ENCODE results near the gene AKT1. TPM values are rescaled to one million over a fixed set of nuclear protein-coding genes. Genes with fewer than 3 reads are reported as not detected.

AKT1 gene
- total and polyA plus RNA-seq, 2 of the 13 experiments (the other 11 are each of a cell fraction or from before 2014, with no cell fraction given) = 96.2 to 116 TPM

DNA sequence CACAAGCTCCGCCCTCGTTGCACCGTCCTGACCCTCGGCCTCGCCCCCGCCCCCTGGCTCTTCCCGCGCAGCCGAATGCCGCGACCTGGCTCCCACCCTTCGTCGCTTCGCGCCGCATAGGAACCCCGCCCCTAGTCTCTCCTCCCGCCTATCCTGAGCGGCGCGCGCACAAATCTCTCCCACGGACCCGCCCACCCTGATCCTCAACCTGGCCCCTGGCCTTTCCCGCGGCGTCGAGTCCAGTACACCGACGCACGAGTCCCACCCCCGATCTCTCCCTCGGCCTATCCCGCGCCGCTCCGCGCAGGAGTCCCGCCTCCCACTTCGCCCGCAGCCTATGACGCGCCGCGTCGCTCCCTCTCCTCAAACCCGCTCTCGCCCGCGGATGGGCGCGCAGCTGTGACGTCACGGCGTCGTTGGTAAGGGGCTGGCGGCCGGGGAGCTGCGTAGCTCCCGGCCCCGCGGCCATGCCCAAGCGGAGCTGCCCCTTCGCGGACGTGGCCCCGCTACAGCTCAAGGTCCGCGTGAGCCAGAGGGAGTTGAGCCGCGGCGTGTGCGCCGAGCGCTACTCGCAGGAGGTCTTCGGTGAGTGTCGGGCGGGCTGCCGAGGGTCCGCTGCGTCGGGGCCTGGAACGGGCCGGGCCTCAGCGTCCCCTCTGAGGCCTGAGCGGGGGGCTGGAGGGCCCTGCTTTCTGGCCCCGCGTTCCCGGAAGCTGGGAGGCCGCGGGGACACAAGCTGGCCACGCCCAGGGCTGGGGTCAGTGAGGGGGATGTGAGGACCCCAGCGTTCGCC, 42.6 kb downstream of the AKT1 start, which contains the start of gene SIVA1 (continued):
- TF ChIP-seq PCBP1 (IDR thresholded peaks at IDR 0.05; ENCODE audit: borderline replicate concordance, low read depth, low read length) = 0 out of 2 replicates have a peak, but pooled peaks have one; percentile 85
- no peak for TF ChIP-seq GABPA (IDR thresholded peaks at IDR 0.05; ENCODE audit: low read depth, low read length)
- TF ChIP-seq GABPA (CRISPR knock-in tag; IDR thresholded peaks at IDR 0.05; ENCODE audit: low read depth) = peak; percentile 30; the same call in 1 of the 2 replicates
- TF ChIP-seq SNAI1 (CRISPR knock-in tag; IDR thresholded peaks at IDR 0.05; ENCODE audit: borderline replicate concordance) = no peak
- no peak for TF ChIP-seq TRIM24 (CRISPR knock-in tag; IDR thresholded peaks at IDR 0.05)
- TF ChIP-seq, protein P1, sequence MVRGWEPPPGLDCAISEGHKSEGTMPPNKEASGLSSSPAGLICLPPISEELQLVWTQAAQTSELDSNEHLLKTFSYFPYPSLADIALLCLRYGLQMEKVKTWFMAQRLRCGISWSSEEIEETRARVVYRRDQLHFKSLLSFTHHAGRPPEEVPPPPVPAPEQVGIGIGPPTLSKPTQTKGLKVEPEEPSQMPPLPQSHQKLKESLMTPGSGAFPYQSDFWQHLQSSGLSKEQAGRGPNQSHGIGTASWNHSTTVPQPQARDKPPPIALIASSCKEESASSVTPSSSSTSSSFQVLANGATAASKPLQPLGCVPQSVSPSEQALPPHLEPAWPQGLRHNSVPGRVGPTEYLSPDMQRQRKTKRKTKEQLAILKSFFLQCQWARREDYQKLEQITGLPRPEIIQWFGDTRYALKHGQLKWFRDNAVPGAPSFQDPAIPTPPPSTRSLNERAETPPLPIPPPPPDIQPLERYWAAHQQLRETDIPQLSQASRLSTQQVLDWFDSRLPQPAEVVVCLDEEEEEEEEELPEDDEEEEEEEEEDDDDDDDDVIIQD (CRISPR knock-in tag; IDR thresholded peaks at IDR 0.05; ENCODE audit: low read depth) = peak; percentile 13; the same call in 1 of the 2 replicates
- peak; percentile 93 for TF ChIP-seq HNRNPK (IDR thresholded peaks at IDR 0.05; ENCODE audit: low read depth, low read length, poor library complexity, severe bottlenecking)
- TF ChIP-seq STAG1 (CRISPR knock-in tag; IDR thresholded peaks at IDR 0.05) = peak; percentile 12; the same call in 1 of the 2 replicates
- TF ChIP-seq NRL (CRISPR knock-in tag; IDR thresholded peaks at IDR 0.05; ENCODE audit: borderline replicate concordance) = no peak; the same call in 1 of the 2 replicates
- peak; percentile 47; the same call in 1 of the 2 replicates for TF ChIP-seq BRD4 (CRISPR knock-in tag; IDR thresholded peaks at IDR 0.05)
- TF ChIP-seq ZNF703 (CRISPR knock-in tag; IDR thresholded peaks at IDR 0.05; ENCODE audit: borderline replicate concordance) = no peak; the same call in 1 of the 2 replicates
- peak; percentile 45; the same call in 1 of the 2 replicates for TF ChIP-seq ETV5 (CRISPR knock-in tag; IDR thresholded peaks at IDR 0.05; ENCODE audit: borderline replicate concordance)
- TF ChIP-seq, protein P2, sequence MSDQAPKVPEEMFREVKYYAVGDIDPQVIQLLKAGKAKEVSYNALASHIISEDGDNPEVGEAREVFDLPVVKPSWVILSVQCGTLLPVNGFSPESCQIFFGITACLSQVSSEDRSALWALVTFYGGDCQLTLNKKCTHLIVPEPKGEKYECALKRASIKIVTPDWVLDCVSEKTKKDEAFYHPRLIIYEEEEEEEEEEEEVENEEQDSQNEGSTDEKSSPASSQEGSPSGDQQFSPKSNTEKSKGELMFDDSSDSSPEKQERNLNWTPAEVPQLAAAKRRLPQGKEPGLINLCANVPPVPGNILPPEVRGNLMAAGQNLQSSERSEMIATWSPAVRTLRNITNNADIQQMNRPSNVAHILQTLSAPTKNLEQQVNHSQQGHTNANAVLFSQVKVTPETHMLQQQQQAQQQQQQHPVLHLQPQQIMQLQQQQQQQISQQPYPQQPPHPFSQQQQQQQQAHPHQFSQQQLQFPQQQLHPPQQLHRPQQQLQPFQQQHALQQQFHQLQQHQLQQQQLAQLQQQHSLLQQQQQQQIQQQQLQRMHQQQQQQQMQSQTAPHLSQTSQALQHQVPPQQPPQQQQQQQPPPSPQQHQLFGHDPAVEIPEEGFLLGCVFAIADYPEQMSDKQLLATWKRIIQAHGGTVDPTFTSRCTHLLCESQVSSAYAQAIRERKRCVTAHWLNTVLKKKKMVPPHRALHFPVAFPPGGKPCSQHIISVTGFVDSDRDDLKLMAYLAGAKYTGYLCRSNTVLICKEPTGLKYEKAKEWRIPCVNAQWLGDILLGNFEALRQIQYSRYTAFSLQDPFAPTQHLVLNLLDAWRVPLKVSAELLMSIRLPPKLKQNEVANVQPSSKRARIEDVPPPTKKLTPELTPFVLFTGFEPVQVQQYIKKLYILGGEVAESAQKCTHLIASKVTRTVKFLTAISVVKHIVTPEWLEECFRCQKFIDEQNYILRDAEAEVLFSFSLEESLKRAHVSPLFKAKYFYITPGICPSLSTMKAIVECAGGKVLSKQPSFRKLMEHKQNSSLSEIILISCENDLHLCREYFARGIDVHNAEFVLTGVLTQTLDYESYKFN (CRISPR knock-in tag; conservative IDR thresholded peaks at IDR 0.05) = peak; percentile 53; the same call in 1 of the 2 replicates
- TF ChIP-seq ZNF577 (CRISPR knock-in tag; IDR thresholded peaks at IDR 0.05; ENCODE audit: borderline replicate concordance, low read depth) = 0 out of 2 replicates have a peak, but pooled peaks have one; percentile 78
- peak; percentile 12; the same call in 1 of the 2 replicates for TF ChIP-seq HES4 (CRISPR knock-in tag; IDR thresholded peaks at IDR 0.05; ENCODE audit: borderline replicate concordance)
- TF ChIP-seq RAD51 (IDR thresholded peaks at IDR 0.05; ENCODE audit: borderline replicate concordance) = no peak
- TF ChIP-seq TEAD2 (CRISPR knock-in tag; IDR thresholded peaks at IDR 0.05) = no peak
- no peak for TF ChIP-seq NR3C1 (CRISPR knock-in tag; IDR thresholded peaks at IDR 0.05)
- TF ChIP-seq ZNF773 (CRISPR knock-in tag; IDR thresholded peaks at IDR 0.05; ENCODE audit: borderline replicate concordance) = no peak
- peak; percentile 92; the same call in 1 of the 2 replicates for TF ChIP-seq ZFYVE20 (CRISPR knock-in tag; IDR thresholded peaks at IDR 0.05; ENCODE audit: borderline replicate concordance, low read depth)
- no peak for TF ChIP-seq SMC3 (IDR thresholded peaks at IDR 0.05; ENCODE audit: low read length)
- TF ChIP-seq NFRKB (IDR thresholded peaks at IDR 0.05) = no peak
- peak; percentile 22; the same call in 1 of the 2 replicates for TF ChIP-seq ZNF614 (CRISPR knock-in tag; IDR thresholded peaks at IDR 0.05; ENCODE audit: borderline replicate concordance)
- TF ChIP-seq ZNF83 (CRISPR knock-in tag; IDR thresholded peaks at IDR 0.05; ENCODE audit: borderline replicate concordance) = no peak; the same call in 1 of the 2 replicates
- TF ChIP-seq DMAP1 (CRISPR knock-in tag; IDR thresholded peaks at IDR 0.05) = peak; percentile 78
